ENCODE measurements around the gene MYO1F.

Gene MYO1F

GRCh38 chr19:8610041-8610935 is 33.0 kb upstream of the MYO1F start, which contains the start of gene ADAMTS10:
Gene ADAMTS10, minus strand, starts transcription at chr19:8610715. Its CDS starts 5,005 bp downstream, at chr19:8605710.
- DNase-seq (ENCODE audit: low read depth): no peak
- H3K4me3 ChIP-seq (ENCODE audit: low read length): peak within 1 kb of the TSS; percentile 53

GRCh38 chr19:8609279-8610040 is 32.2 kb upstream of the MYO1F start:
- no peak for DNase-seq (ENCODE audit: low read depth)
- no peak for TF ChIP-seq CTCF (conservative IDR thresholded peaks at IDR 0.05; ENCODE audit: low read depth, low read length)
- peak overlapping the region; percentile 53 for H3K4me3 ChIP-seq (ENCODE audit: low read length)

More at GRCh38 chr19:8610041-8610935, 33.0 kb upstream of the MYO1F start, which contains the start of gene ADAMTS10:
- no peak for TF ChIP-seq CTCF (conservative IDR thresholded peaks at IDR 0.05; ENCODE audit: low read depth, low read length)

GRCh38 chr19:8608941-8609278 is 31.7 kb upstream of the MYO1F start:
- no peak overlapping the region for H3K4me3 ChIP-seq (ENCODE audit: low read length)
- no peak for TF ChIP-seq CTCF (conservative IDR thresholded peaks at IDR 0.05; ENCODE audit: low read depth, low read length)
- DNase-seq (ENCODE audit: low read depth): no peak

GRCh38 chr19:8607386-8607785 is 30.1 kb upstream of the MYO1F start:
- H3K4me3 ChIP-seq (ENCODE audit: low read length): no peak overlapping the region
- TF ChIP-seq CTCF (conservative IDR thresholded peaks at IDR 0.05; ENCODE audit: low read depth, low read length): no peak
- DNase-seq (ENCODE audit: low read depth): no peak

GRCh38 chr19:8605514-8605913 is 28.3 kb upstream of the MYO1F start:
- TF ChIP-seq CTCF (conservative IDR thresholded peaks at IDR 0.05; ENCODE audit: low read depth, low read length): no peak
- DNase-seq (ENCODE audit: low read depth): no peak

GRCh38 chr19:8601796-8602195 is 24.6 kb upstream of the MYO1F start:
- no peak overlapping the region for H3K4me3 ChIP-seq (ENCODE audit: low read length)
- DNase-seq (ENCODE audit: low read depth): no peak
- no peak for TF ChIP-seq CTCF (conservative IDR thresholded peaks at IDR 0.05; ENCODE audit: low read depth, low read length)

More at GRCh38 chr19:8605514-8605913, 28.3 kb upstream of the MYO1F start:
- H3K4me3 ChIP-seq (ENCODE audit: low read length): no peak overlapping the region

Measured in retinal pigment epithelial cell (primary cell).